PC-9 (cell line): Measurements from ENCODE around the gene ZNF648. TPM values are rescaled to one million over a fixed set of nuclear protein-coding genes. Genes with fewer than 3 reads are reported as not detected.
A peak's percentile ranks its signal among the peaks of the same experiment; 100 is the strongest.
"Not testable (repeated sequence)": the region's sequence is repeated elsewhere in the genome, so short reads cannot be mapped to it uniquely, and the experiment has no call there.

Experiments used
- BruUV-seq: library from RNA; stranded (reverse); fragments of 400-500 nt; replicated peaks from 2 replicates; lab custom pipeline; 2021; lab: Mats Ljungman, UMichigan
- CTCF ChIA-PET: fragments of 300-600 bp; sonication (Branson Sonifier 250); formaldehyde crosslinking; loops from one replicate; lab custom pipeline; 2022; ENCODE audit warnings: antibody characterized with exemption; lab: Charles Lee
- POLR2A ChIA-PET: fragments of 300-600 bp; sonication (Branson Sonifier 250); formaldehyde crosslinking; loops from one replicate; lab custom pipeline; 2022; ENCODE audit warnings: antibody characterized with exemption; ENCODE audit not compliant: unreplicated experiment; lab: Charles Lee
- DNase-seq, 2 experiments: peaks; one replicate each; pipeline versions ENCODE4 v3.0.0 to v3.0.0-alpha.2; 2015 to 2022; ENCODE audit warnings: mixed read lengths in 1 of 2
- H2AFZ ChIP-seq: fragments of 200-600 bp; sonication (generic); 2 replicates; pipeline ENCODE4 v1.8.1; 2017; ENCODE audit warnings: antibody characterized with exemption
- H3F3A ChIP-seq: fragments of 200-600 bp; sonication (generic); 2 replicates; pipeline ENCODE4 v1.8.1; 2017; ENCODE audit warnings: antibody characterized with exemption, mild to moderate bottlenecking, low read depth; ENCODE audit not compliant: insufficient read depth
- H3K27ac ChIP-seq: fragments of 200-600 bp; sonication (generic); 2 replicates; pipeline ENCODE4 v1.6.1; 2016; ENCODE audit warnings: mixed run types
- H3K27me3 ChIP-seq: fragments of 200-600 bp; sonication (generic); 2 replicates; pipeline ENCODE4 v1.6.1; 2016; ENCODE audit warnings: low read depth, mixed run types; ENCODE audit not compliant: insufficient read depth
- H3K36me3 ChIP-seq: fragments of 200-600 bp; sonication (generic); 2 replicates; pipeline ENCODE4 v1.6.1; 2016; ENCODE audit warnings: low read depth, mixed run types
- H3K4me1 ChIP-seq: fragments of 200-600 bp; sonication (generic); replicated peaks from 2 replicates; pipeline ENCODE4 v1.6.1; 2016; ENCODE audit warnings: mixed run types; ENCODE audit not compliant: insufficient read depth
- H3K4me2 ChIP-seq: fragments of 200-600 bp; sonication (generic); 2 replicates; pipeline ENCODE4 v1.6.1; 2017; ENCODE audit warnings: mixed run types
- H3K4me3 ChIP-seq: fragments of 200-600 bp; sonication (generic); 2 replicates; pipeline ENCODE4 v1.6.1; 2016; ENCODE audit warnings: mixed run types
- H3K79me2 ChIP-seq: fragments of 200-600 bp; sonication (generic); 2 replicates; pipeline ENCODE4 v1.6.1; 2017; ENCODE audit warnings: low read depth, mixed run types
- H3K9me2 ChIP-seq: fragments of 200-600 bp; sonication (generic); 2 replicates; pipeline ENCODE4 v1.8.1; 2017; ENCODE audit warnings: mild to moderate bottlenecking; ENCODE audit not compliant: insufficient read depth
- H3K9me3 ChIP-seq: fragments of 200-600 bp; sonication (generic); 2 replicates; pipeline ENCODE4 v1.8.1; 2016; ENCODE audit warnings: low read depth; ENCODE audit not compliant: insufficient read depth
- H4K20me1 ChIP-seq: fragments of 200-600 bp; sonication (generic); 2 replicates; pipeline ENCODE4 v1.8.1; 2017; ENCODE audit not compliant: insufficient read depth
- CTCF ChIP-seq: fragments of 200-600 bp; sonication (generic); conservative IDR thresholded peaks from 2 replicates; pipeline ENCODE4 v1.6.1; 2017; ENCODE audit warnings: mixed run types, antibody characterized with exemption, mild to moderate bottlenecking, moderate library complexity
- EZH2 ChIP-seq: fragments of 200-600 bp; sonication (generic); IDR thresholded peaks from 2 replicates; pipeline ENCODE4 v1.8.0; 2017; ENCODE audit warnings: antibody characterized with exemption, low read depth
- intact Hi-C: fragments of 100-400 bp; cut with micrococcal nuclease; formaldehyde crosslinking; loops from one replicate; pipeline ENCODE4 v1.10.0; 2022; ENCODE audit not compliant: unreplicated experiment
- total RNA-seq: library from RNA; stranded (reverse); gene quantifications from 2 replicates; pipeline ENCODE4 v1.2.3, GENCODE V29; 2021

ZNF648 gene
- total RNA-seq, 1 experiment from 2014 or later, result not detected

- Histone ChIP-seq H3K79me2 (no peaks in the 10 kb centered on the region), H3F3A (peaks cover 21% of the 10 kb centered on the region), H3K4me2 (peak overlapping the region; percentile 74), H3K4me1 (peaks cover 13% of the 10 kb centered on the region; the same call in 1 of the 2 replicates), H2AFZ (peak overlapping the region; percentile 93), H3K4me3 (peak overlapping the region; percentile 92), H3K27me3 (no peaks in the 10 kb centered on the region), H3K9me3 (no peaks in the 10 kb centered on the region), H3K27ac (peak overlapping the region; percentile 31), H3K9me2 (no peaks in the 10 kb centered on the region), H4K20me1 (no peaks in the 10 kb centered on the region), H3K36me3 (no peaks in the 10 kb centered on the region)
- ChIA-PET POLR2A (interaction anchor here (0.7 kb wide), 1 partner anchor 1956 kb away, joined by 4 read pairs; no protein-coding TSS in a partner anchor), CTCF (interaction anchor here (0.6 to 0.9 kb wide), 3 partner anchors 51 to 1107 kb away, joined by 3 to 9 read pairs (median 8); no protein-coding TSS in a partner anchor)
- DNase-seq, result peak; percentile 88 to 96
- no peak for TF ChIP-seq EZH2
- peak; percentile 65; the same call in 1 of the 2 replicates for TF ChIP-seq CTCF
- no TSS peak for BruUV-seq
- intact Hi-C loops, result no loop called here
These were observed 31.9 kb downstream of the ZNF648 start for GRCh38 chr1:182029379-182030331.

- H3K27me3 ChIP-seq, result no peaks in the 10 kb centered on the region
- BruUV-seq, result no TSS peak
- peak overlapping the region; percentile 74 for H3K4me2 ChIP-seq
- no peaks in the 10 kb centered on the region for H3K9me3 ChIP-seq
- no peak for DNase-seq
- no peaks in the 10 kb centered on the region for H3K79me2 ChIP-seq
- H3K27ac ChIP-seq, result peak overlapping the region; percentile 31
- H4K20me1 ChIP-seq, result no peaks in the 10 kb centered on the region
- intact Hi-C loops, result no loop called here
- no peaks in the 10 kb centered on the region for H3K36me3 ChIP-seq
- peaks cover 13% of the 10 kb centered on the region; the same call in 1 of the 2 replicates for H3K4me1 ChIP-seq
- no peaks in the 10 kb centered on the region for H3K9me2 ChIP-seq
- H2AFZ ChIP-seq, result peak overlapping the region; percentile 73
- TF ChIP-seq EZH2 (no peak), CTCF (no peak)
- peaks cover 21% of the 10 kb centered on the region for H3F3A ChIP-seq
- POLR2A ChIA-PET, result interaction anchor here (0.7 kb wide), 1 partner anchor 1956 kb away, joined by 4 read pairs; no protein-coding TSS in a partner anchor
- CTCF ChIA-PET, result interaction anchor here (0.6 to 0.9 kb wide), 3 partner anchors 52 to 1107 kb away, joined by 3 to 9 read pairs (median 8); no protein-coding TSS in a partner anchor
- peak overlapping the region; percentile 92 for H3K4me3 ChIP-seq
These were observed 32.5 kb downstream of the ZNF648 start for GRCh38 chr1:182029002-182029378.

DNA sequence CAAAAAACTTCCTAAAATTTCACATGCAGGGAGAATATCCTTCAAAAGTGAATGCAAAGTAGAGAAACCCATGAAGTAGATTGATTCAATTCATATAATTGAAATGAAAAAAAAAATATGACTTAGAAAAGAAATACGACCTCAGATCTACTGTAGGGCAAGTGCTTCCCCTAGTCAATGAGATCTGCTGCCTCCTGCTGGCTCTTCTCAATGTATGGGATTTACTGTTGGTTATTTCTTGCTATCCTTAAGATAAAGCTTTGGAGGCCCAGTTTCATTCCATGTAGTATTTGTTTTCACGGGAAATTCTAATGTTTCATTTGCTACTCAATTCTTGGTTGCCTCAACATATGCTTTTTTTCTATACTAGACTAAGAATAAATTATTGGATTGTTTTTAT, 46.2 kb downstream of the ZNF648 start:
- Histone ChIP-seq H3K79me2 (no peaks in the 10 kb centered on the region), H4K20me1 (no peaks in the 10 kb centered on the region), H3K36me3 (no peaks in the 10 kb centered on the region), H3K4me3 (no peak overlapping the region), H3K9me3 (no peaks in the 10 kb centered on the region; the same call in 1 of the 2 replicates), H3K27ac (no peak overlapping the region), H3K4me1 (no peaks in the 10 kb centered on the region), H3K4me2 (no peak overlapping the region), H3K9me2 (peaks cover 2% of the 10 kb centered on the region; the same call in 1 of the 2 replicates), H3K27me3 (no peaks in the 10 kb centered on the region; the same call in 1 of the 2 replicates), H3F3A (no peaks in the 10 kb centered on the region), H2AFZ (no peak overlapping the region)
- CTCF ChIA-PET, result no interaction called here
- TF ChIP-seq CTCF, result peak; percentile 36; the same call in 1 of the 2 replicates
- no peak for TF ChIP-seq EZH2
- BruUV-seq, result no TSS peak
- intact Hi-C loops, result no loop called here
- no peak for DNase-seq
- POLR2A ChIA-PET, result no interaction called here

DNA sequence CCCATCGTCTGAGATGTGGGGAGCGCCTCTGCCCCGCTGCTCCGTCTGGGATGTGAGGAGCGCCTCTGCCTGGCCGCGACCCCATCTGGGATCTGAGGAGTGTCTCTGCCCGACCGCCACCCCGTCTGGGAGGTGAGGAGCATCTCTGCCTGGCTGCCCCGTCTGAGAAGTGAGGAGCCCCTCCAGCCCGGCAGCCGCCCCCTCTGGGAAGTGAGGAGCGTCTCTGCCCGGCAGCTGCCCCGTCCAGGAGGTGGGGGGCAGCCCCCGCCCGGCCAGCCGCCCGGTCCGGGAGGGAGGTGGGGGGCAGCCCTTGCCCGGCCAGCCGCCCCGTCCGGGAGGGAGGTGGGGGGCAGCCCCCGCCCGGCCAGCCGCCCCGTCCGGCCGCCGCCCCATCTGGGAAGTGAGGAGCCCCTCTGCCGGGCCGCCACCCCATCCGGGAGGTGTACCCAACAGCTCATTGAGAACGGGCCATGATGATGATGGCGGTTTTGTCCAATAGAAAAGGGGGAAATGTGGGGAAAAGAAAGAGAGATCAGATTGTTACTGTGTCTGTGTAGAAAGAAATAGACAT, 50.6 kb downstream of the ZNF648 start:
- H3K4me2 ChIP-seq, DNase-seq, CTCF ChIA-PET, H3K79me2 ChIP-seq, H3K27ac ChIP-seq, H3K4me1 ChIP-seq, H3K9me3 ChIP-seq, H3K4me3 ChIP-seq, H4K20me1 ChIP-seq, intact Hi-C loops, H3F3A ChIP-seq, BruUV-seq, H2AFZ ChIP-seq, POLR2A ChIA-PET, H3K36me3 ChIP-seq, H3K9me2 ChIP-seq: not testable (repeated sequence)
- H3K27me3 ChIP-seq, result peaks cover 16% of the 10 kb centered on the region; the same call in 1 of the 2 replicates
